Transverse colon (tissue), 4 donors: Measurements from ENCODE around the gene HIP1.

ENCODE experiments used
- CTCF ChIP-seq, 5 experiments: fragments of 200-600 bp in 3 of 5; fragments of 450-650 bp in 2 of 5; sonication (generic) in 3 of 5; IDR thresholded peaks; 1 replicate in 2 of 5; 2 replicates in 3 of 5; pipeline ENCODE4 v1.5.1; 2016 to 2017; ENCODE audit warnings: antibody characterized with exemption in 5 of 5, inconsistent platforms in 3 of 5, mild to moderate bottlenecking in 2 of 5, moderate library complexity in 1 of 5
- POLR2A ChIP-seq: fragments of 450-650 bp; IDR thresholded peaks from one replicate; pipeline ENCODE4 v1.6.1; 2016; ENCODE audit warnings: antibody characterized with exemption, mild to moderate bottlenecking, moderate library complexity
- POLR2AphosphoS5 ChIP-seq, 3 donors: sonication (generic); formaldehyde crosslinking; IDR thresholded peaks; one replicate each; pipeline ENCODE4 v1.6.1; 2016; ENCODE audit warnings: antibody characterized with exemption in 3 of 3

DNA sequence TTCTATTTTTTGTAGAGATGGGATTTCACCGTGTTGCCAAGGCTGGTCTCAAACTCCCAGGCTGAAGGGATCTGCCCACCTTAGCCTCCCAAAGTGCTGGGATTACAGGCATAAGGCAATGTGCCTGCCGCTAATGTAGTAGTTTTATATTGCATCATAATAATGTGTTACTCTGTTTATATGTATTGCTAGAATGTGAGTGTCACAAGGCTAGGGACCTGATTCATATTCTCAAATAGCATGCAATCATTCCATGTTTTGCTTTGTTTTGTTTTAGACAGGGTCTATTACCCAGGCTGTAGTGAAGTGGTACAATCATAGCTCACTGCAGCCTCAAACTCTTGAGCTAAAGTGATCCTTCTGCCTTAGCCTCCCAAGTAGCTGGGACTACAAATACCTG, 19.8 kb upstream of the HIP1 start:
- TF ChIP-seq POLR2A (no peak), POLR2AphosphoS5 (IDR thresholded peaks at IDR 0.05) (no peak), CTCF (IDR thresholded peaks at IDR 0.05) (no peak)
